ENCODE measurements around the gene AADACL2.

AADACL2 gene

DNA sequence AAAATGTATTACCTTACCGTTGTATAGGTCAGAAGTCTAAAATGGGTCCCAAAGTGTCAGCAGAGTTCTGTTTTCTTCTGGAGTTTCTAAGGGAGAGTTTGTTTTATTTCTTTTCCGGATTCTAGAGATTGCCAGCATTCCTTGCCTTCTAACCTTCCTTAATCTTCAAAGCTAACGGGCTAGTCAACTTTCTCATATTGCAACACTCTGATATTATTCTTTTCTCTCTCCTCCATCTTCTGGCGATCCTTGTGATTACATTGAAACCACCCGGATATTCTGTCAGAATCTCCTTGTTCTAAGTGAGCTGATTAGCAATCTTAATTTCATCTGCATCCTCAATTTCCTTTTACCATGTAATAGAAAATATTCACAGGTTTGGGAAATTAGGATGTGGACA, 36.2 kb upstream of the AADACL2 start:
- no peaks in the 10 kb centered on the region for H3K27me3 ChIP-seq (replicated peaks; ENCODE audit: control insufficient read depth, insufficient read depth, low read length)
- DNase-seq (ENCODE audit: extremely low read depth, insufficient read length): no peak
- no peak overlapping the region for H3K4me3 ChIP-seq (replicated peaks; ENCODE audit: low read depth, low read length)
- TF ChIP-seq CTCF (IDR thresholded peaks at IDR 0.05; ENCODE audit: insufficient read depth, low read length, poor library complexity, severe bottlenecking): no peak
- H3K36me3 ChIP-seq (ENCODE audit: control insufficient read depth, insufficient read depth, low read length): no peaks in the 10 kb centered on the region

DNA sequence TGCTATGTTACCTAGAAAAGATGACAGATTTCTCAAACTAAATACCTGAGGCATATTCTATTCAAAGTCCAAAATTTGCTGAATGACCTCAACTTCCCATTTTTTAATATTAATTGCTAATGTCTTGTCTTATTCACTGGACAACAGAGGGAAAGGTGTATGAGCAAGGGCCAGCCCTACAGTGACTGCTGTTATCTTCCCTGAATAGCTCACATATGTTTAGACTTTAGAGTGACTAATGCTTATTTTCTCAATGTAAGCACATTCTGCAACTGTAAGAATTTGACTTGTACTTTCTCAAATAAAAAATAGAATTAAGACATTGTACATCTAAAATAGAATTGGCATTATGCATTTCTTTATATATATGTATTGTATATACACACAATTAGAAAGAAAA, 26.5 kb upstream of the AADACL2 start:
- no peak for TF ChIP-seq CTCF (IDR thresholded peaks at IDR 0.05; ENCODE audit: insufficient read depth, low read length, poor library complexity, severe bottlenecking)
- no peak for DNase-seq (ENCODE audit: extremely low read depth, insufficient read length)
- Histone ChIP-seq H3K36me3 (ENCODE audit: control insufficient read depth, insufficient read depth, low read length) (no peaks in the 10 kb centered on the region), H3K4me3 (replicated peaks; ENCODE audit: low read depth, low read length) (no peak overlapping the region), H3K27me3 (replicated peaks; ENCODE audit: control insufficient read depth, insufficient read depth, low read length) (no peaks in the 10 kb centered on the region; the same call in 1 of the 2 replicates)

- TF ChIP-seq CTCF (IDR thresholded peaks at IDR 0.05; ENCODE audit: insufficient read depth, low read length, poor library complexity, severe bottlenecking): no peak
- Histone ChIP-seq H3K36me3 (ENCODE audit: control insufficient read depth, insufficient read depth, low read length) (no peaks in the 10 kb centered on the region), H3K27me3 (replicated peaks; ENCODE audit: control insufficient read depth, insufficient read depth, low read length) (no peaks in the 10 kb centered on the region; the same call in 1 of the 2 replicates), H3K4me3 (replicated peaks; ENCODE audit: low read depth, low read length) (no peak overlapping the region)
- DNase-seq (ENCODE audit: extremely low read depth, insufficient read length): no peak
Measured at GRCh38 chr3:151708868-151709267, 24.9 kb upstream of the AADACL2 start.

- DNase-seq (ENCODE audit: extremely low read depth, insufficient read length): no peak
- no peaks in the 10 kb centered on the region; the same call in 1 of the 2 replicates for H3K27me3 ChIP-seq (replicated peaks; ENCODE audit: control insufficient read depth, insufficient read depth, low read length)
- no peak overlapping the region for H3K4me3 ChIP-seq (replicated peaks; ENCODE audit: low read depth, low read length)
- H3K36me3 ChIP-seq (ENCODE audit: control insufficient read depth, insufficient read depth, low read length): no peaks in the 10 kb centered on the region
- no peak for TF ChIP-seq CTCF (IDR thresholded peaks at IDR 0.05; ENCODE audit: insufficient read depth, low read length, poor library complexity, severe bottlenecking)
Measured at GRCh38 chr3:151709847-151710246, 23.9 kb upstream of the AADACL2 start.

DNA sequence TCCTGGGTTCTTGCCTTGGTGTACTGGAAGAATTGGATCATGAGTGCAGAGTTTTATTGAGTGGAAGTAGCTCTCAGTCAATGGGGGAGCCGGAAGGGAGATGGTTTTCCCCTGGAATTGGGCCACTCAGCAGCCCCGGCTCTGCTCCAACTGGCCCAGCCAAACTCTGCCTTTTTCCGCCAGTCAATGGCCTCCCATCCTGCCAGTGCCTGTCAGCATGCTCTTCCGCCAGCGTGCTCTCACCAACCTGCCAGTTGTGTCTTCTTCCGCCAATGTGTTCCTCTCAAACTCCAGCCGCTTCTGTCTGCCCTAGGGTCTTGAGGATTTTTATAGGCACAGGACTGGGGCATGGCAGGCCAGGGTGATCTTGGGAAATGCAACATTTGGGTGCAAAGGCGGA, 12.4 kb upstream of the AADACL2 start:
- Histone ChIP-seq H3K27me3 (replicated peaks; ENCODE audit: control insufficient read depth, insufficient read depth, low read length) (no peaks in the 10 kb centered on the region), H3K4me3 (replicated peaks; ENCODE audit: low read depth, low read length) (no peak overlapping the region), H3K36me3 (ENCODE audit: control insufficient read depth, insufficient read depth, low read length) (no peaks in the 10 kb centered on the region)
- no peak for DNase-seq (ENCODE audit: extremely low read depth, insufficient read length)
- TF ChIP-seq CTCF (IDR thresholded peaks at IDR 0.05; ENCODE audit: insufficient read depth, low read length, poor library complexity, severe bottlenecking): no peak

GRCh38 chr3:151722856-151723255, 10.9 kb upstream of the AADACL2 start:
- Histone ChIP-seq H3K27me3 (replicated peaks; ENCODE audit: control insufficient read depth, insufficient read depth, low read length) (no peaks in the 10 kb centered on the region), H3K36me3 (ENCODE audit: control insufficient read depth, insufficient read depth, low read length) (no peaks in the 10 kb centered on the region), H3K4me3 (replicated peaks; ENCODE audit: low read depth, low read length) (no peak overlapping the region)
- TF ChIP-seq CTCF (IDR thresholded peaks at IDR 0.05; ENCODE audit: insufficient read depth, low read length, poor library complexity, severe bottlenecking): no peak
- DNase-seq (ENCODE audit: extremely low read depth, insufficient read length): no peak
